Hindlimb muscle (tissue), 1 donor: Measurements from ENCODE around the gene UGT1A4. TPM values are rescaled to one million over a fixed set of nuclear protein-coding genes. Genes with fewer than 3 reads are reported as not detected.
"Not testable (repeated sequence)": the region's sequence is repeated elsewhere in the genome, so short reads cannot be mapped to it uniquely, and the experiment has no call there.

Experiments
- DNase-seq: peaks from one replicate; pipeline ENCODE4 v3.0.0-alpha.2; 2013
- polyA plus RNA-seq: library from polyadenylated mRNA; unstranded; fragments of 120-200 nt; gene quantifications from one replicate; pipeline ENCODE4 v1.2.1, GENCODE V29; 2013; ENCODE audit not compliant: insufficient read length

UGT1A4 gene
- polyA plus RNA-seq, 1 donor: not detected

DNA sequence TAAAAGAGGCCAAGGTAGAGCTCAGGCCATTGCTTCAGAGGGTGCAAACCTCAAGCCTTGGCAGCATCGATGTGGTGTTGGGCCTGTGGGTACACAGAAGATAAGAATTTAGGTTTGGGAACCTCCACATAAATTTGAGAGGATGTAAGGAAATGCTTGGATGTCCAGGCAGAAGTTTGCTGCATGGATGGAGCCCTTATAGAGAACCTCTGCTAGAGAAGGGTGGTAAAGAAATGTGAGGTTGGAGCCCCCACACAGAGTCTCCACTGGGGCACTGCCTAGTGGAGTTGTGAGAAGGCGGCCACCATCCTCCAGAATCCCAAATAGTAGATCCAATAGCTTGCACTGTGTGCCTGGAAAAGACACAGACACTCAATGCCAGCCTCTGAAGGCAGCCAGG is 32.2 kb downstream of the UGT1A4 start:
- DNase-seq: not testable (repeated sequence)

DNA sequence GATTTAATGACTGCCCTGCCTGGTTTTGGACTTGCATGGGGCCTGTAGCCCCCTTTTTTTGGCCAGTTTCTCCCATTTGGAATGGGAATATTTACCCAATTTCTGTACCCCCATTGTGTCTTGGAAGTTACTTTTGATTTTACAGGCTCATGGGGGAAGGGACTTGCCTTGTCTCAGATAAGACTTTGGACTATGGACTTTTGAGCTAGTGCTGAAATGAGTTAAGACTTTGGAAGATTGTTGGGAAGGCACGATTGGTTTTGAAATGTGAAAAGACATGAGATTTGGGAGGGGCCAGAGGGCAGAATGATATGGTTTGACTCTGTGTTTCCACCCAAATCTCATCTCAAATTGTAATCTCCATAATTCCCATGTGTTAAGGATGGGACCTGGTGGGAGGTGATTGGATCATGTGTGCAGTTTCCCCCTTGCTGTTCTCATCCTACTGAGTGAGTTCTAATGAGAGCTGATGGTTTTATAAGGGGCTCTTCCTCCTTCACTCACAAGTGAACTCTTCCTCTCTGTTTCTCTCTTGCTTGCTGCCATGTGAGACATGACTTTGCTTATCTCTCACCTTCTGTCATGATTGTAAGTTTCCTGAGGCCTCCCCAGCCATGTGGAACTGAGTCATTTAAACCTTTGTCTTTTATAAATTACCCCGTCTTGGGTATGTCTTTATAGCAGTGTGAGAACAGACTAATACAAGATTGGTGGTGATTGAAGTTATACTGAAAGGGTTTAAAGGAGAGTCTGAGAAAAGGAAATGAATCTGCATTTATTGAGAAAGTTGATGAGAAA is 32.9 kb downstream of the UGT1A4 start:
- DNase-seq: not testable (repeated sequence)

DNA sequence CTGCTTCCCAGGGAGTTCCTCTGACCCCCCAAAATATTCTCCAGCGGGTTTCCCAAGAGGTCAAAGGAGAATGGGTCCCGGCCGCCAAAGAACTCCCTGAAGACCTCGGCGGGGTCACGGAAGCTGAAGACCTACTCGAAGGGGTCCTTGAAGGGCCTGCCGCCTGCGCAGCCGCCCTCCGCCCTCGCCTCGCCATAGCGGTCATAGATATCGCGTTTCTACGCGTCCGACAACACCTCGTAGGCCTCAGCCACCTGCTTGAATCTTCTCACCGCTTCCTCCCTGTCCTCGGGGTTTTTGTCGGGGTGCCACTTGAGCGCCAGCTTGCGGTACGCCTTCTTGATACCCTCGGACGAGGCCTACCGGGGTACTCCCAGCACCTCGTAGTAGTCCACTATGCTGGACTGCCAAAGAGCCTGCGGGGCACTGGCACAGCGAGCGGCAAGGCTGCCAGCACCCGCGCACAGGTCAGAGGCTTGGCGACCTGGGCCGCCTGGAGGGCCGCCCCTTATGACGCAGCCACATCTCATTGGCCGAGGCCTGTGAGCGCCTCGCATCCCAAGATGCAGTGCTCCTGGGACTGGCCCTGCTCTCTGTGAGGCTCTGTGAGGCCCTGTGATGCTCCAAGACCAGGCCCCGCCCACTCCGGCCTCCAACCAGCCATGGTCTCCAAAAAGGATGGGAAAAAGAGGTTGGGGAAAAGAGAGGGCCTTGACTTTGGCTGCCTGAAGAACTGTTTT is 36.5 kb downstream of the UGT1A4 start:
- DNase-seq: no peak

- DNase-seq: no peak
Measured at GRCh38 chr2:233756429-233757081, 38.0 kb downstream of the UGT1A4 start.

- DNase-seq: no peak
Measured at GRCh38 chr2:233758141-233758540, 39.6 kb downstream of the UGT1A4 start.

DNA sequence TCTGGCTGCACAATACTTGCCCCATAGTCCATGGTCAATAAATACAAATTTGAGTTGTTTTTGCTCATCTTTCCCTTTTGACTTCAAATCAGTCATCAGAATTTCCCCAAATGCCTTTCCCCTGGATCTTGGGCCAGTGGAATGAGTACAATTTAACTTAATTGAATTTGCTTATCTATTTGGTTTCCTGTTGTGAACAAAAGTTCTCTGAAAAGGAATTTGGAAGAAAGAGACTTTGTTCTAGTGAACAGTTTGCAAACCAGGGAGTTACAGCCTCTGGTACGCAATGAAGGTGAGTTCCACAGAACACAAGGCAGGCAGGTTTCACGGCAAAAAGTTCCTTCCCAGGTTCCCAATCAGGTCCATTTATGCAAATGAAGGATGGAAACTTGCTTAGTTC is 40.3 kb downstream of the UGT1A4 start:
- DNase-seq: no peak

DNA sequence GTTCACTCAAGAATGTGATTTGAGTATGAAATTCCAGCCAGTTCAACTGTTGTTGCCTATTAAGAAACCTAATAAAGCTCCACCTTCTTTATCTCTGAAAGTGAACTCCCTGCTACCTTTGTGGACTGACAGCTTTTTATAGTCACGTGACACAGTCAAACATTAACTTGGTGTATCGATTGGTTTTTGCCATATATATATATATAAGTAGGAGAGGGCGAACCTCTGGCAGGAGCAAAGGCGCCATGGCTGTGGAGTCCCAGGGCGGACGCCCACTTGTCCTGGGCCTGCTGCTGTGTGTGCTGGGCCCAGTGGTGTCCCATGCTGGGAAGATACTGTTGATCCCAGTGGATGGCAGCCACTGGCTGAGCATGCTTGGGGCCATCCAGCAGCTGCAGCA is 41.5 kb downstream of the UGT1A4 start, which contains the start of gene UGT1A1:
Gene UGT1A1 (plus strand): TSS at position 228 of the 400 bp plus-strand sequence. CDS start 18 bp downstream, at position 246.
- no peak for DNase-seq

DNA sequence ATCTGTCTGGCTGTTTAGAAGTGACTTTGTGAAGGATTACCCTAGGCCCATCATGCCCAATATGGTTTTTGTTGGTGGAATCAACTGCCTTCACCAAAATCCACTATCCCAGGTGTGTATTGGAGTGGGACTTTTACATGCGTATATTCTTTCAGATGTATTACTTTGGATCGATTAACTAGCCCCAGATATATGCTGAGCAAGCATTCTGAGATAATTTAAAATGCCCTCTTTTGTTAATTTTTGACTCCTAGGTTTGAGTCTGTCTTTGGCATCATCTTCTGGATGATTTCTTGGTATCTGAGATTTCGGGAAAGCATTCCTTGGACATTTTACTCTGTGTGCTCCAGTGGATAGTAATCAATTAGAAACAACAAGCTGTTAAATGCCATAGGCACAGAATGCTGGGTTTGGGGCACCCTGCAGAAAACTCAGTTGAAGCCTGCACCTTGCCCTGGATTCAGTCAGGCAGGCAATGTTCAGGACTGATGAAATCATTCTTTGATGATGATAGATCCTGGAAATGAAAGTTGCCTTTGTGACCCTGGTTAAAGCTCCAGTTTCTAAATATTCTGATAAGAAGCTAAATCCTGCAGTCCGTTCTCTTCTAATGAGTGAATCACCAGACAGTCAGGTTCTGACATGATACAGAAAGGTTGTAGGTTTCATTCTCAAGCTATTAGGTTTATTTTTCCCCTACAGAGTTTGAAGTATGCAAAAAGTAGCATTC is 42.7 kb downstream of the UGT1A4 start:
- DNase-seq: no peak

DNA sequence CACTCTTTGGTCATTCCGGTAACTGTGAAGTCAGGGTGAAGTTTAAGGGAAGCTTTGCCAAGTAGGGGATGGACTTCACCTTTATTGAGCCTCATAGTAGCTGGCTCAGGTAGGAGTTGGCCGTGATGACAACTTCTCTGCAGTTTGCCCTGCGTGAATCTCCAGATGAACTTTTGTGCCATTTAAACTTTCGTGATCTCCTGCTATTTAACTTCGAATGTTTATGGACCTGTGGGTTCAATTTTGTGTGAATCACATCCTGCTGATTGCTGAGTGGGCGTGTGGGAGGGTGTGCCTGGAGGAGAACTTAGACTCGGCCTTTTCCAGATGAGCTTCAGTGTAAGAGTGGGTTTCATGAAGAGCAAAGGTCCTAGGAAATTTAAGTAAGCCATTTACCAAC is 45.7 kb downstream of the UGT1A4 start:
- no peak for DNase-seq

DNA sequence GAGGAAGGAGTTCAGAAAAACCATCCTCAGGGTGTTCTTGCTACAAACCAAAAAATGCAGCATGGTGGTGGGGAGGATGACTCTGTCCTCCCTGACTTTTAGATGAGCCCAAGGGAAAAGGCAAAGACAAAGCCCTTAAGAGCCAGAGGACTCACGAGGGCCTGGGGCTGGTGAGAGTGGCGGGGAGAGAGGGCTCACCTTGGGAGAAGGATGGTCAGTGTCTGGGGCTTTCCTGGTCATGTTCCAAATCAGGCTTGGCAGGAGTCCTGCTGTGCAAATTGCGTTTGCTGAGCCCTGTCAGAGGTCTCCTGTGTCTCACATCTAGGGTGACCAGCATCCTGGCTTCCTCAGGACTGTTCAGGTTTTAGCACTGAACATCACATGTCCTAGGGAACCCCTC is 46.2 kb downstream of the UGT1A4 start:
- DNase-seq: no peak

GRCh38 chr2:233766416-233766815 is 47.9 kb downstream of the UGT1A4 start:
- DNase-seq: no peak

DNA sequence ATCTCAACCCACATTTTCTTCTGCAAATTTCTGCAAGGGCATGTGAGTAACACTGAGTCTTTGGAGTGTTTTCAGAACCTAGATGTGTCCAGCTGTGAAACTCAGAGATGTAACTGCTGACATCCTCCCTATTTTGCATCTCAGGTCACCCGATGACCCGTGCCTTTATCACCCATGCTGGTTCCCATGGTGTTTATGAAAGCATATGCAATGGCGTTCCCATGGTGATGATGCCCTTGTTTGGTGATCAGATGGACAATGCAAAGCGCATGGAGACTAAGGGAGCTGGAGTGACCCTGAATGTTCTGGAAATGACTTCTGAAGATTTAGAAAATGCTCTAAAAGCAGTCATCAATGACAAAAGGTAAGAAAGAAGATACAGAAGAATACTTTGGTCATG is 49.5 kb downstream of the UGT1A4 start:
- DNase-seq: no peak

GRCh38 chr2:233769260-233769659 is 50.7 kb downstream of the UGT1A4 start:
- DNase-seq: no peak

GRCh38 chr2:233772153-233772552 is 53.6 kb downstream of the UGT1A4 start:
- no peak for DNase-seq

- no peak for DNase-seq
Measured at GRCh38 chr2:233772583-233772982, 54.0 kb downstream of the UGT1A4 start.

DNA sequence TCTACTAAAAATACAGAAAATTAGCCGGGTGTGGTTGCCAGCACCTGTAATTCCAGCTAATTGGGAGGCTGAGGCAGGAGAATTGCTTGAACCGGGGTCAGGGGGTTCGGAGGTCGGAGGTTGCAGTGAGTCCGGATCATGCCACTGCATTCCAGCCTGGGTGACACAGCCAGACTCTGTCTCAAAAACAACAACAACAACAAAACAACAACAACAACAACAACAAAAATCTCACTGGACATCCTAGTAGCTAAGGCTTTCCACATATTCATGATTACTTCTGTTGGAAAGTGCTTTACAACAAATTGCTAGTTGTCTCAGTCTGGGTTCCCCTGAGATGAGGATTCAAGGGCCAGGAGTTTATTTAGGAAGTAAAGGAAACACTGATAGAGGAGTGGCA is 55.3 kb downstream of the UGT1A4 start:
- no peak for DNase-seq

DNA sequence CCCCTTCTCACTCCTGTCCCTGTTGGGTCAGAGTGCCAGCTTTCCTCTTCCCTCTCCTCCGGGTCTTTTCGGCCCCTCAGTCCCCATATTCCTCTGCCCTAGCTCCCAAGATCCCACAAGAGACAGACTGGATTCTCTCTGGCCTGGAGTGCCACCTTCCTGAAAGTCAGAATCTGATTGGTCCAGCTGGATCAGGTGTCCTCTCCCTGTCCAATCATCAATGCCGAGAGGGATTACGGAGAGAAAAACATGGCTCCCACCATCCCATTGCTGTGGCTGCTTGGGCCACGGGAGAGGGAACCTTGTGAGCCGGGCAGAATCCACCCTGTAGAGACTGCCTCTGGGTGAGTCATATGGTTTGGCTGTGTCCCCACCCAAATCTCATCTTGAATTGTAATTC is 56.9 kb downstream of the UGT1A4 start:
- no peak for DNase-seq

GRCh38 chr2:233778030-233778429 is 59.5 kb downstream of the UGT1A4 start, which contains the start of gene MROH2A:
MROH2A (plus strand) TSS chr2:233778330; CDS start chr2:233779359, 1,029 bp downstream.
- no peak for DNase-seq

GRCh38 chr2:233779722-233780121 is 61.2 kb downstream of the UGT1A4 start:
- DNase-seq: no peak

DNA sequence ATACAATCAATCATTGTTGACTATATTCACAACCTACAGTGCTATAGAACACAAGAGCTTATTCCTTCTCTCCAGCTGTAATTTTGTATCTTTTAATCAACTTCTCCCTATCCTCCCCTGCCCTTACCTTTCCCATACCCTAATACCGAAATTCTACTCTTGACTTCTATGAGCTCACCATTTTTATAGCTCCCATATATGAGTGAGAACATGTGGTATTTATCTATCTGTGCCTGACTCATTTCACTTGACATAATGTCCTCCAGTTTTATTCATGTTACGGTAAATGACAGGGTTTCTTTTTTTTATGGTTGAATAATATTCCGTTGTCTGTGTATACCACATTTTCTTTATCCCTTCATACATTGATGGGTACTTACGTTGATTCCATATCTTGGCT is 62.2 kb downstream of the UGT1A4 start:
- DNase-seq: no peak

GRCh38 chr2:233789554-233789953 is 71.0 kb downstream of the UGT1A4 start:
- no peak for DNase-seq

DNA sequence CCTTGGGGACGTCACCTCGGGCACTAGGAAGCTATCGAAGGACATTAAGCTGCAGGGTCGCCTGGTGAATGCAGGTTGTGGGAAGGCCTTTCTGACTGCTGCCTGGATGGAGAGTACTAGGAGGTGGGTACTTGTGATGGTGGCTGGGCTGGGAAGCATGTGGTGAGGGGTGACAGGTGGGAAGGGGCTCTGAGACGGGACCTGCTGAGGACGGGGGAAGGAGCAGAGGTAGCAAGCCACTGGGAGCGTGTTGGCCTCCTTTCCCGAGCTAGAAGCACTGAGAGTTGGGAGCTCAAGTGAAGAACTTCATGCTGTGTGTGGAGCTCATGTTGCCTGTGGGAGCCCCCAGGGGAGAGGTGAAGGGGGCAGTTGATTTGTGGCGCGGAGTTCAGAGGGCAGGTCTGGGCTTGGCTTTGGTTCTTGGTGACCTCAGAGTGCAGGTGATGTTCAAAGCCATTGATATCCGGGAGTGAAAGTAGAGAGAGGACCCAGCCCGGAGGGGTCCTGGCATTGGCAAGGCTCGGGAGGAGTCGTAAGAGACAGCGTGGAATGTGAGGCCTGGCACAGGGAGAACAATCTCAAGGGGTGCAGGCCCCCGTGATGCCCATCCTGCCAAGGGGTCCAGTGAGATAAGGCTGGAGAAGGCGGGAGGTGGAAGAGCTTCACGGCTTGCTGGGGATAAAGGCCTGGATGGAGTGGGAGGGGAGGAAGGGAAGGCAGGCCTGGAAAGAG is 72.8 kb downstream of the UGT1A4 start:
- no peak for DNase-seq
